OCI-LY3 (cell line): ENCODE measurements around the gene TANC1.

ENCODE experiments used
- H2AFZ ChIP-seq: fragments of 200-600, 300-600 bp; shearing (Covaris generic); 2 replicates; pipeline ENCODE4 v1.6.0; 2014; ENCODE audit warnings: antibody characterized with exemption, low read depth, low read length
- H3K27ac ChIP-seq: fragments of 200-600, 300-600 bp; sonication (generic); 2 replicates; pipeline ENCODE4 v1.5.1; 2014; ENCODE audit warnings: mild to moderate bottlenecking, low read length, moderate library complexity, mixed read lengths
- H3K27me3 ChIP-seq: fragments of 200-600, 300-600 bp; sonication (generic); 2 replicates; pipeline ENCODE4 v1.6.1; 2014; ENCODE audit warnings: low read depth, low read length, mixed read lengths
- H3K36me3 ChIP-seq: fragments of 200-600, 300-600 bp; sonication (generic); replicated peaks from 2 replicates; pipeline ENCODE3; 2014; ENCODE audit warnings: low read depth, low read length, mixed read lengths
- H3K4me1 ChIP-seq: fragments of 300-600, 200-600 bp; sonication (generic); 2 replicates; pipeline ENCODE4 v1.6.1; 2014; ENCODE audit warnings: low read length, mixed read lengths
- H3K4me2 ChIP-seq: fragments of 200-600, 300-600 bp; sonication (generic); 2 replicates; pipeline ENCODE4 v1.6.1; 2014; ENCODE audit warnings: low read length, mixed read lengths
- H3K4me3 ChIP-seq: fragments of 300-600, 200-600 bp; sonication (generic); 2 replicates; pipeline ENCODE4 v1.5.1; 2014; ENCODE audit warnings: antibody characterized with exemption, mild to moderate bottlenecking, low read length, moderate library complexity
- H3K79me2 ChIP-seq: fragments of 300-600, 200-600 bp; shearing (Covaris generic); 2 replicates; pipeline ENCODE4 v1.6.1; 2014; ENCODE audit warnings: mild to moderate bottlenecking, low read length, mixed read lengths
- H3K9ac ChIP-seq: fragments of 300-600, 200-600 bp; shearing (Covaris generic); 2 replicates; pipeline ENCODE4 v1.6.0; 2014; ENCODE audit warnings: mild to moderate bottlenecking, low read length, moderate library complexity
- H3K9me3 ChIP-seq: fragments of 200-600, 300-600 bp; shearing (Covaris generic); 2 replicates; pipeline ENCODE4 v1.6.1; 2014; ENCODE audit warnings: low read length, mixed read lengths; ENCODE audit not compliant: insufficient read depth
- H4K20me1 ChIP-seq: fragments of 200-600, 300-600 bp; sonication (generic); 2 replicates; pipeline ENCODE4 v1.6.1; 2016; ENCODE audit warnings: low read length, mixed read lengths; ENCODE audit not compliant: insufficient read depth
- CTCF ChIP-seq: fragments of 200-600, 300-600 bp; sonication (generic); IDR thresholded peaks from 2 replicates; pipeline ENCODE4 v1.5.1; 2014; ENCODE audit warnings: antibody characterized with exemption, low read length, low read depth
- EZH2phosphoT487 ChIP-seq: fragments of 200-600 bp; shearing (Covaris generic); IDR thresholded peaks from 2 replicates; pipeline ENCODE4 v1.6.1; 2018; ENCODE audit warnings: antibody characterized with exemption, mixed run types, low read depth

TANC1 gene

GRCh38 chr2:159054032-159054334 lies 85.5 kb downstream of the TANC1 start:
- no peak overlapping the region for H3K27ac ChIP-seq

GRCh38 chr2:159054985-159055384 lies 86.5 kb downstream of the TANC1 start:
- H3K27ac ChIP-seq, result no peak overlapping the region

More at GRCh38 chr2:159054032-159054334, 85.5 kb downstream of the TANC1 start:
- TF ChIP-seq CTCF (no peak), EZH2phosphoT487 (no peak)
- H3K9me3 ChIP-seq, result no peaks in the 10 kb centered on the region
- H2AFZ ChIP-seq, result no peak overlapping the region
- no peaks in the 10 kb centered on the region for H3K79me2 ChIP-seq
- H3K9ac ChIP-seq, result no peak overlapping the region
- H4K20me1 ChIP-seq, result no peaks in the 10 kb centered on the region
- no peak overlapping the region for H3K4me3 ChIP-seq
- H3K4me2 ChIP-seq, result no peak overlapping the region
- H3K36me3 ChIP-seq, result no peaks in the 10 kb centered on the region
- no peaks in the 10 kb centered on the region for H3K27me3 ChIP-seq
- no peaks in the 10 kb centered on the region for H3K4me1 ChIP-seq

GRCh38 chr2:159060518-159060917 lies 92.1 kb downstream of the TANC1 start:
- TF ChIP-seq EZH2phosphoT487 (no peak), CTCF (no peak)
- Histone ChIP-seq H3K4me1 (no peaks in the 10 kb centered on the region), H3K79me2 (no peaks in the 10 kb centered on the region), H4K20me1 (no peaks in the 10 kb centered on the region), H3K27ac (no peak overlapping the region), H3K9ac (no peak overlapping the region), H3K9me3 (no peaks in the 10 kb centered on the region), H3K27me3 (no peaks in the 10 kb centered on the region), H3K4me2 (no peak overlapping the region), H3K4me3 (no peak overlapping the region), H2AFZ (no peak overlapping the region), H3K36me3 (no peaks in the 10 kb centered on the region)

More at GRCh38 chr2:159054985-159055384, 86.5 kb downstream of the TANC1 start:
- H3K9me3 ChIP-seq, result no peaks in the 10 kb centered on the region
- no peak overlapping the region; the same call in 1 of the 2 replicates for H2AFZ ChIP-seq
- TF ChIP-seq CTCF, result no peak
- no peaks in the 10 kb centered on the region for H3K27me3 ChIP-seq
- no peaks in the 10 kb centered on the region for H3K79me2 ChIP-seq
- H4K20me1 ChIP-seq, result no peaks in the 10 kb centered on the region
- no peaks in the 10 kb centered on the region for H3K4me1 ChIP-seq
- H3K4me2 ChIP-seq, result no peak overlapping the region
- H3K9ac ChIP-seq, result no peak overlapping the region
- no peak overlapping the region for H3K4me3 ChIP-seq
- H3K36me3 ChIP-seq, result no peaks in the 10 kb centered on the region

GRCh38 chr2:159063677-159064076 lies 95.2 kb downstream of the TANC1 start:
- Histone ChIP-seq H4K20me1 (no peaks in the 10 kb centered on the region), H3K4me3 (no peak overlapping the region), H3K79me2 (no peaks in the 10 kb centered on the region), H3K9me3 (no peaks in the 10 kb centered on the region), H3K27me3 (no peaks in the 10 kb centered on the region), H3K27ac (no peak overlapping the region), H3K4me2 (no peak overlapping the region), H3K4me1 (peaks cover 5% of the 10 kb centered on the region), H3K9ac (no peak overlapping the region), H3K36me3 (no peaks in the 10 kb centered on the region), H2AFZ (no peak overlapping the region)
- TF ChIP-seq EZH2phosphoT487, result no peak
- no peak for TF ChIP-seq CTCF
